ENCODE results near the gene EIF1. TPM values are rescaled to one million over a fixed set of nuclear protein-coding genes. Genes with fewer than 3 reads are reported as not detected.

Gene EIF1
- total and polyA plus RNA-seq, 2 of the 8 experiments (the other 6 are each of a cell fraction or from before 2014, with no cell fraction given), result 175 to 539 TPM

DNA sequence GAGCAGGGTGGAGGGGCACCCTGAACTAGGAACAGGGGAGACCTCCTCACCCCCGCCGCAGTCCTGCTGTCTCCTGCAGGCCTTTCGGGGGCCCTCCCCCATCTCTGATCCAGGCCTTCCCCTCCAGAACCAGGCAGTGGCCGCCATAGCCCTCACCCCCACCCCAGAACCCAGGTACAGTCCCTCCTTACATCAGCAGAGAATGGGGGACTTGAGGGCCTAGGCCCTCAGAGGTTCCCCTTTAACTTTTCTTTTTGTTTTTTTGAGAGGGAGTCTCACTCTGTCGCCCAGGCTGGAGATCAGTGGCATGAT is 50.1 kb downstream of the EIF1 start:
- H3K4me3 ChIP-seq (ENCODE audit: extremely low read depth in 1 of 4, insufficient read depth in 2 of 4, low read depth in 3 of 4, low read length in 4 of 4), result no peak overlapping the region
- H2BK120ac ChIP-seq (replicated peaks; ENCODE audit: low read depth, low read length), result no peak overlapping the region
- H2BK15ac ChIP-seq (ENCODE audit: low read length), result no peak overlapping the region
- H3K79me1 ChIP-seq (ENCODE audit: low read depth, low read length), result no peaks in the 10 kb centered on the region
- H3K36me3 ChIP-seq (ENCODE audit: control insufficient read depth in 2 of 4, insufficient read depth in 4 of 4, low read length in 3 of 4), result no peaks in the 10 kb centered on the region
- ChIA-PET CTCF (ENCODE audit: partially characterized antibody) (interaction anchor here (1.0 to 1.3 kb wide), 2 partner anchors 48 to 63 kb away, joined by 3 to 4 read pairs; partner anchors contain the start of gene JUP), POLR2A (ENCODE audit: partially characterized antibody) (interaction anchor here (0.7 to 2.4 kb wide), 2 partner anchors 49 to 60 kb away, joined by 3 to 13 read pairs; partner anchors contain the start of gene EIF1)
- peak overlapping the region; percentile 89 for H4K91ac ChIP-seq (replicated peaks; ENCODE audit: insufficient read length, low read length)
- H2AFZ ChIP-seq (ENCODE audit: low read length), result 0 out of 2 replicates have a peak overlapping the region, but pooled peaks have one; percentile 46
- FAIRE-seq (no peak), DNase-seq (ENCODE audit: low read depth in 1 of 2, low spot score in 2 of 2) (peak in 1 of 2 experiments; percentile 56)
- H2AK5ac ChIP-seq (ENCODE audit: low read depth, low read length), result no peak overlapping the region
- H3K23ac ChIP-seq (ENCODE audit: insufficient read length), result no peak overlapping the region
- H3K23me2 ChIP-seq (ENCODE audit: low read depth, low read length), result peaks cover 11% of the 10 kb centered on the region
- H3K9me3 ChIP-seq (ENCODE audit: insufficient read depth in 2 of 2, low read depth in 1 of 2, low read length in 1 of 2), result no peaks in the 10 kb centered on the region
- H4K20me1 ChIP-seq (replicated peaks in 1 of 2; ENCODE audit: control insufficient read depth in 1 of 2, insufficient read depth in 2 of 2, low read length in 2 of 2), result peaks cover 0 to 2% of the 10 kb centered on the region in 2 experiments
- WGBS, 2 experiments (ENCODE audit: extremely low coverage in 1 of 2, insufficient coverage in 1 of 2, insufficient read length in 1 of 2, insufficient replicate concordance in 2 of 2, low coverage in 1 of 2, low lambda C conversion rate in 2 of 2, missing lambda C conversion rate in 1 of 2), result 92% methylated on average over 5 of the region's 5 CpGs; no CpG with 5 or more reads in 1 of the 2 experiments
- no peak overlapping the region for H3K9ac ChIP-seq (replicated peaks in 1 of 4; ENCODE audit: extremely low read depth in 1 of 4, low read depth in 3 of 4, low read length in 3 of 4)
- peak overlapping the region; percentile 97; the same call in 1 of the 2 replicates for H2BK12ac ChIP-seq (ENCODE audit: low read depth, low read length)
- H4K5ac ChIP-seq (ENCODE audit: insufficient read length, low read depth, low read length), result no peak overlapping the region
- H2BK20ac ChIP-seq (ENCODE audit: low read length), result no peak overlapping the region
- peaks cover 7 to 42% (median 27%) of the 10 kb centered on the region in 4 experiments for H3K27me3 ChIP-seq (replicated peaks in 1 of 4; ENCODE audit: control insufficient read depth in 3 of 4, extremely low read depth in 1 of 4, insufficient read depth in 3 of 4, low read length in 3 of 4)
- peak overlapping the region; percentile 5 for H3K4ac ChIP-seq (replicated peaks; ENCODE audit: insufficient read length, low read depth, low read length)
- H3K18ac ChIP-seq (ENCODE audit: extremely low read depth, low read length), result peak overlapping the region; percentile 60
- H3K27ac ChIP-seq (ENCODE audit: low read depth, low read length), result no peak overlapping the region
- no peak overlapping the region for H3K14ac ChIP-seq (ENCODE audit: insufficient read length)
- H4K8ac ChIP-seq (ENCODE audit: extremely low read depth, insufficient read depth, low read length), result peak overlapping the region; percentile 94; the same call in 1 of the 2 replicates
- H3K79me2 ChIP-seq (ENCODE audit: control insufficient read depth in 1 of 2, insufficient read depth in 2 of 2, low read length in 2 of 2), result no peaks in the 10 kb centered on the region
- TF ChIP-seq TAF7 (optimal IDR thresholded peaks at IDR 0.05; ENCODE audit: borderline replicate concordance, low read depth, low read length) (no peak), JUND (IDR thresholded peaks at IDR 0.05; ENCODE audit: low read length) (no peak), CHD1 (IDR thresholded peaks at IDR 0.05; ENCODE audit: low read depth, low read length) (no peak), SIRT6 (IDR thresholded peaks at IDR 0.05; ENCODE audit: low read length) (no peak), POU5F1 (IDR thresholded peaks at IDR 0.05; ENCODE audit: low read depth, low read length) (no peak), TBP (IDR thresholded peaks at IDR 0.05; ENCODE audit: low read depth, low read length) (no peak)
- H3K4me2 ChIP-seq (ENCODE audit: insufficient read depth in 1 of 2, low read depth in 2 of 2, low read length in 2 of 2), result no peak overlapping the region
- H3K56ac ChIP-seq (replicated peaks; ENCODE audit: insufficient read length, low read depth, low read length), result no peak overlapping the region
- H3K4me1 ChIP-seq (replicated peaks in 1 of 4; ENCODE audit: control insufficient read depth in 3 of 4, insufficient read depth in 4 of 4, low read length in 3 of 4), result peaks cover 0 to 9% (median 7%) of the 10 kb centered on the region in 4 experiments; a peak in 6 of 7 replicates
- no peak overlapping the region for H2BK5ac ChIP-seq (ENCODE audit: low read depth, low read length)
